ENCODE measurements around the gene CAPS.

GRCh38 chr19:5932146-5932545 is 18.1 kb downstream of the CAPS start:
- no peak for TF ChIP-seq CTCF (IDR thresholded peaks at IDR 0.05; ENCODE audit: low read depth, low read length)
- TF ChIP-seq POLR2A (IDR thresholded peaks at IDR 0.05; ENCODE audit: extremely low read depth, insufficient read length) = no peak
- TF ChIP-seq MAX (IDR thresholded peaks at IDR 0.05; ENCODE audit: low read depth, low read length) = no peak
- TF ChIP-seq MYC (IDR thresholded peaks at IDR 0.05; ENCODE audit: low read depth, low read length) = no peak
